ENCODE data around the gene CITED4. TPM values are rescaled to one million over a fixed set of nuclear protein-coding genes. Genes with fewer than 3 reads are reported as not detected.

CITED4 gene
- total and polyA plus RNA-seq, 2 donors (not counting 3 experiments of a cell fraction or from before 2014, with no cell fraction given) = 3.8 to 11.3 TPM

DNA sequence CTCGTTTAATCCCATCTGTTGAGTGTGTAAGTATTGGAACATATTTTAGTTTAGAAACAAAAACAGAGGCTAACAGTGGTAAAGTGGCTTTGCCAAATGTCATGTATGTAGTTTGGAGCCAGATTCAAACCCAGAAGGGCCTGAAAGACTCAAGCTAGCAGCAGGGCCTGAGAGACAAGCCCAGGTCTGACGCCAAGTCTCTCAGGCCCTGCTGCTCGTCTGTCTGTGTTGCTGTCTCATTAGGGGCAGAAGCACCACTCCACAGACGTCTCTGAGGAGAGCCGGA, 8.3 kb downstream of the CITED4 start:
- dilution Hi-C loops (cut with MboI; ENCODE audit: extremely low pct_ligation_motif_present, low sequenced_read_pairs) = no loop called here
- BruUV-seq (replicated peaks) = no TSS peak

More for the DNA sequence above, 8.3 kb downstream of the CITED4 start:
- DNase-seq (ENCODE audit: low read depth, low spot score) = no peak
- FAIRE-seq = no peak
- H3K4me3 ChIP-seq (replicated peaks in 1 of 3; ENCODE audit: insufficient read depth in 1 of 3, low read depth in 1 of 3, low read length in 3 of 3) = no peak overlapping the region
- H3K4me2 ChIP-seq (ENCODE audit: insufficient read depth, low read length) = no peak overlapping the region
- CTCF ChIA-PET = interaction anchor here (1.2 to 23.4 kb wide), 3 partner anchors 8 to 95 kb away, joined by 3 to 898 read pairs (median 8); partner anchors contain the start of gene CITED4
- no peaks in the 10 kb centered on the region for H3K4me1 ChIP-seq (ENCODE audit: control insufficient read depth, extremely low read depth, insufficient read depth, low read length)
- H3K9me3 ChIP-seq (replicated peaks; ENCODE audit: control insufficient read depth, insufficient read depth, low read length) = no peaks in the 10 kb centered on the region
- TF ChIP-seq POLR2AphosphoS5 (IDR thresholded peaks at IDR 0.05; ENCODE audit: insufficient read depth, low read depth, low read length) (no peak), MYC (IDR thresholded peaks at IDR 0.05; ENCODE audit: low read depth, low read length) (no peak), JUN (IDR thresholded peaks at IDR 0.05; ENCODE audit: borderline replicate concordance, insufficient read depth, insufficient read length, low read depth) (no peak), POLR2A (IDR thresholded peaks at IDR 0.05; ENCODE audit: low read depth, low read length) (no peak), GATA2 (IDR thresholded peaks at IDR 0.05; ENCODE audit: insufficient read depth, insufficient read length, low read depth, low read length) (no peak), EZH2 (IDR thresholded peaks at IDR 0.05; ENCODE audit: borderline replicate concordance, low read depth, low read length, severe bottlenecking) (no peak), FOS (IDR thresholded peaks at IDR 0.05; ENCODE audit: borderline replicate concordance, insufficient read depth, low read length) (no peak)
- TF ChIP-seq, protein P1, sequence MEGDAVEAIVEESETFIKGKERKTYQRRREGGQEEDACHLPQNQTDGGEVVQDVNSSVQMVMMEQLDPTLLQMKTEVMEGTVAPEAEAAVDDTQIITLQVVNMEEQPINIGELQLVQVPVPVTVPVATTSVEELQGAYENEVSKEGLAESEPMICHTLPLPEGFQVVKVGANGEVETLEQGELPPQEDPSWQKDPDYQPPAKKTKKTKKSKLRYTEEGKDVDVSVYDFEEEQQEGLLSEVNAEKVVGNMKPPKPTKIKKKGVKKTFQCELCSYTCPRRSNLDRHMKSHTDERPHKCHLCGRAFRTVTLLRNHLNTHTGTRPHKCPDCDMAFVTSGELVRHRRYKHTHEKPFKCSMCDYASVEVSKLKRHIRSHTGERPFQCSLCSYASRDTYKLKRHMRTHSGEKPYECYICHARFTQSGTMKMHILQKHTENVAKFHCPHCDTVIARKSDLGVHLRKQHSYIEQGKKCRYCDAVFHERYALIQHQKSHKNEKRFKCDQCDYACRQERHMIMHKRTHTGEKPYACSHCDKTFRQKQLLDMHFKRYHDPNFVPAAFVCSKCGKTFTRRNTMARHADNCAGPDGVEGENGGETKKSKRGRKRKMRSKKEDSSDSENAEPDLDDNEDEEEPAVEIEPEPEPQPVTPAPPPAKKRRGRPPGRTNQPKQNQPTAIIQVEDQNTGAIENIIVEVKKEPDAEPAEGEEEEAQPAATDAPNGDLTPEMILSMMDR (IDR thresholded peaks at IDR 0.05; ENCODE audit: extremely low read depth in 1 of 2, insufficient read depth in 1 of 2, low read depth in 1 of 2, low read length in 2 of 2) = no peak
- TF ChIP-seq, protein P2, sequence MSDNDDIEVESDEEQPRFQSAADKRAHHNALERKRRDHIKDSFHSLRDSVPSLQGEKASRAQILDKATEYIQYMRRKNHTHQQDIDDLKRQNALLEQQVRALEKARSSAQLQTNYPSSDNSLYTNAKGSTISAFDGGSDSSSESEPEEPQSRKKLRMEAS (IDR thresholded peaks at IDR 0.05; ENCODE audit: insufficient read depth, insufficient read length) = no peak
- no peaks in the 10 kb centered on the region for H3K27me3 ChIP-seq (ENCODE audit: control insufficient read depth in 2 of 2, insufficient read depth in 2 of 2, low read length in 2 of 2)
- no peaks in the 10 kb centered on the region for H4K20me1 ChIP-seq (replicated peaks; ENCODE audit: control insufficient read depth, extremely low read depth, insufficient read depth, low read length)
- no peak overlapping the region for H3K9ac ChIP-seq (replicated peaks; ENCODE audit: extremely low read depth, insufficient read depth, low read length)
- POLR2A ChIA-PET = interaction anchor here (1.1 kb wide), 1 partner anchor 8 kb away, joined by 3 read pairs; the partner anchor contains the start of gene CITED4
- H2AFZ ChIP-seq (ENCODE audit: low read depth, low read length) = no peak overlapping the region
- H3K79me2 ChIP-seq (ENCODE audit: control insufficient read depth, insufficient read depth, low read length) = no peaks in the 10 kb centered on the region
- intact Hi-C loops (cut with micrococcal nuclease) = no loop called here
- H3K27ac ChIP-seq (ENCODE audit: insufficient read depth, low read depth, low read length) = no peak overlapping the region
- no peaks in the 10 kb centered on the region for H3K36me3 ChIP-seq (ENCODE audit: control insufficient read depth in 2 of 2, extremely low read depth in 1 of 2, insufficient read depth in 2 of 2, low read length in 2 of 2)
- no peaks in the 10 kb centered on the region for H3K9me1 ChIP-seq (replicated peaks; ENCODE audit: control insufficient read depth, extremely low read depth, insufficient read depth, low read length)
